ENCODE data around the gene HPN. TPM values are rescaled to one million over a fixed set of nuclear protein-coding genes. Genes with fewer than 3 reads are reported as not detected.
A peak's percentile ranks its signal among the peaks of the same experiment; 100 is the strongest.

HPN gene
- total and polyA plus RNA-seq, 2 of the 13 experiments (the other 11 are each of a cell fraction or from before 2014, with no cell fraction given): 46.7 to 261 TPM

- TF ChIP-seq IRF9 (CRISPR knock-in tag; IDR thresholded peaks at IDR 0.05; ENCODE audit: borderline replicate concordance) (0 out of 2 replicates have a peak, but pooled peaks have one; percentile 29), RFX5 (IDR thresholded peaks at IDR 0.05; ENCODE audit: low read depth, low read length) (no peak), NAIF1 (CRISPR knock-in tag; IDR thresholded peaks at IDR 0.05; ENCODE audit: borderline replicate concordance) (no peak), MED13 (CRISPR knock-in tag; IDR thresholded peaks at IDR 0.05) (no peak), SP4 (CRISPR knock-in tag; IDR thresholded peaks at IDR 0.05) (0 out of 2 replicates have a peak, but pooled peaks have one; percentile 57), ZNF18 (CRISPR knock-in tag; IDR thresholded peaks at IDR 0.05; ENCODE audit: insufficient replicate concordance) (no peak), ZBTB4 (CRISPR knock-in tag; IDR thresholded peaks at IDR 0.05; ENCODE audit: borderline replicate concordance) (no peak; the same call in 1 of the 2 replicates), JUND (CRISPR knock-in tag; IDR thresholded peaks at IDR 0.05) (no peak), ZNF770 (CRISPR knock-in tag; IDR thresholded peaks at IDR 0.05) (peak; percentile 94), SSRP1 (CRISPR knock-in tag; IDR thresholded peaks at IDR 0.05) (no peak), ZKSCAN5 (CRISPR knock-in tag; IDR thresholded peaks at IDR 0.05) (no peak), ZNF501 (CRISPR knock-in tag; IDR thresholded peaks at IDR 0.05) (no peak), ZBTB20 (CRISPR knock-in tag; IDR thresholded peaks at IDR 0.05; ENCODE audit: borderline replicate concordance, low read depth) (no peak), RBFOX2 (IDR thresholded peaks at IDR 0.05; ENCODE audit: low read depth, low read length) (no peak), ZNF446 (CRISPR knock-in tag; IDR thresholded peaks at IDR 0.05) (0 out of 2 replicates have a peak, but pooled peaks have one; percentile 10), MED8 (CRISPR knock-in tag; IDR thresholded peaks at IDR 0.05; ENCODE audit: insufficient replicate concordance) (peak; percentile 67), SYNCRIP (IDR thresholded peaks at IDR 0.05; ENCODE audit: insufficient read depth, low read depth, low read length) (no peak), ZNF251 (CRISPR knock-in tag; IDR thresholded peaks at IDR 0.05) (peak; percentile 56; the same call in 1 of the 2 replicates), GTF2F1 (IDR thresholded peaks at IDR 0.05; ENCODE audit: low read length) (no peak), POLR2A (IDR thresholded peaks at IDR 0.05; ENCODE audit: insufficient read depth in 1 of 2, low read depth in 2 of 2, low read length in 2 of 2) (peak in 1 of 2 experiments; percentile 76; a peak in 2 of 4 replicates), KLF16 (CRISPR knock-in tag; IDR thresholded peaks at IDR 0.05) (peak in 1 of 2 experiments; percentile 63; a peak in 2 of 4 replicates)
Observed at GRCh38 chr19:34994643-34995541, 46.6 kb upstream of the HPN start (continued).
